CD1c-positive myeloid dendritic cell (primary cell): ENCODE data around the gene CDH22.
A peak's percentile ranks its signal among the peaks of the same experiment; 100 is the strongest.

ENCODE experiments used
- DNase-seq: peaks from one replicate; pipeline ENCODE4 v3.0.0-alpha.2; 2016; ENCODE audit errors: extremely low spot score

The CDH22 gene

DNA sequence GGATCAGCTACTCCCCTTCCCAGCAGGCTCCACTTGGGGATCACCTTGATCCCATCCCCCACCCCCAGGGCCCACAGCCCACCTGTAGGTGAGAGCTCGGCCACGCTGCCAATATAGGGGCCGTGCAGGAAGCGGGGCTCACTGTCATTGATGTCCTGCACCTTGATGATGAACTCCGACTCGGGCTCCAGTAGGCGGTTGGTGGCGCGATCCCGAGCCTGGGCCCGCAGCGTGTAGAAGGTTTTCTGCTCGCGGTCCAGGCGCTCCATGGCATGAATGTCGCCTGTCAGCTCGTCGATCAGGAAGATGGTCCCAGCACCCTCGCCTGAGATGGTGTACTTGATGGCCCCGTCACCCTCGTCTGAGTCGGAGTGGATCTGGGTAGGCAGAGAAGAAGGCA, 67.4 kb downstream of the CDH22 start:
- DNase-seq, result no peak

DNA sequence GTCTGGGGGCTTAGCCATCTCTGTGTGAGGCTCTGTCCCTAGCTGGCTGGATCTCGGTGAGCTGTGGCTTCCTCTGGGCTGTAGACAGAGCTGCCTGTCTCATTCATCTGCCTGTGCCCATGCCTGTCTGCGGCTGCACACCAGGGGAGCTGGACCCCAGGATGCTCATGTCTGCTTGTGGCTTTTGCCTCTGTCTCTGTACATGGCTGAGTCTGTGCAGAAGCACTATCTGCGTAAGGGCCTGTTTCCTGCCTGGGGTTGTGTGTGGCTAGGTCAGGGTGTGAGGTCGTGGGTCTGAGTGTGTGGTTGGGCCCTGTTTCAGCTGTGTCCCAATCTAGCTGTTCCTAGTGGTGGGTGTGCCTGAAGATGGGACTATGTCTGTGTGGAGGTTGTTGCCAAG, 68.2 kb downstream of the CDH22 start:
- no peak for DNase-seq

- no peak for DNase-seq
These were observed 70.6 kb downstream of the CDH22 start for GRCh38 chr20:46237736-46238135.

GRCh38 chr20:46237227-46237626, 71.1 kb downstream of the CDH22 start:
- DNase-seq, result no peak

- DNase-seq, result no peak
These were observed 73.2 kb downstream of the CDH22 start for GRCh38 chr20:46235077-46235476.

DNA sequence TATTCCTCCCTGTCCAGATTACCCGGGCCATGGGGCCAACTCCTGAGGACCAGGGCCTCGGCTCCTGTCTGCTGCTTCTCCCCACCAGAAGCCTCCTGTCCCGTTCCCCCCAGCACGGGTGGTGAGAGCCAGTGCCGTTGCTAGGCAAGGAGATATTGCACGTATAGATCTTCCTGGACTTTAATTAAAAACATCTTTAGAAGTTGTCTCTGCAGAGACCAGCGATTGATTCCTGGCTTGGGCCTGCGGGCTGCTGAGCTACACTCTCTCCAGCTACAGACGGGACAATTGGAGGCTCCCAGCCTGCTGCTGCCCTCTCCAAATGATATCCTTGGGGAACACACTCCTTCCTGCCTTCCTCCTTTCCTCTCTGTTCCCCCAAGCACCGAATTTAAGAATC, 74.6 kb downstream of the CDH22 start:
- no peak for DNase-seq

DNA sequence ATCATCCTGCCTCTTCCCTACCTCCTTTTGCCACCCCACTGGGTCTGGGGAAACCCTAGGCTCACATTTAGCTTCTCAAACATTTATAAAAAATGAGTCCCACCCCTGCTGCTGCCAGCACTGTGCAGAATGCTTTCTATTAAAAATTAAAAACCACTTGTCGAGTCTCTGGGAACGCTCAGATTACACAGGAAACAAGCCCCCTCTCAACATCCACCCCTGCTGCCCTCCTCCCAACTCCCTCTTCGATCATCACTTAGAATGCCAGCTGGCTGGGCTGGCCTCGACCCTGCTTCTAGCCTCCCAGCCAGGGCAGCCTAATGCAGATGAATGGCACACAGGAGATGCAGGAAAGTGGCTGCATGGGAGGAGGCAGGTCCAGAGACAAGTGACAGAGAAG, 75.8 kb downstream of the CDH22 start:
- no peak for DNase-seq

DNA sequence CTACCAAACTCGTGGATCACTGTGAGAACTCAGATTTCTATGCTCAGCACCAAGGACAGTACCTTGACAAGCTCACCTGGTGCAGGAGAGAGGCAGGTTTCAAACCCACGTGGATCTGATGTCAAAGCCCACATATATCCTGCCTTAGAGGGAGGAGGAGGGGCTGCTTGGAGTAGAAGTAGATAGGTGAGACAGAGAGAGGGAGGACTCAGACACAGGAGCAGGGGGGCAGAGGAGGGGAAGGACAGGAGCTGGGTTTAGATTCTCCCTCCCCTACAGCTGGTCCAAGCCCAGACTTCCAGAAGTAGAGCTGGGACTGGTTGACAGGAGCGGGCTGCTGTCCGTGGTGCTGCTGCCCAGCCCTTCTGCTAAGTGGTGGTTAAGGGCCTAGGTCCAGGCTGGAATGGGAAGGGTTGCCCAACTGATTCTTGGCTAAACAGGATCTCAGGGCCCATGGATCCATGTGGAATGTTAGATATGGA, 77.5 kb downstream of the CDH22 start:
- DNase-seq, result peak; percentile 22

DNA sequence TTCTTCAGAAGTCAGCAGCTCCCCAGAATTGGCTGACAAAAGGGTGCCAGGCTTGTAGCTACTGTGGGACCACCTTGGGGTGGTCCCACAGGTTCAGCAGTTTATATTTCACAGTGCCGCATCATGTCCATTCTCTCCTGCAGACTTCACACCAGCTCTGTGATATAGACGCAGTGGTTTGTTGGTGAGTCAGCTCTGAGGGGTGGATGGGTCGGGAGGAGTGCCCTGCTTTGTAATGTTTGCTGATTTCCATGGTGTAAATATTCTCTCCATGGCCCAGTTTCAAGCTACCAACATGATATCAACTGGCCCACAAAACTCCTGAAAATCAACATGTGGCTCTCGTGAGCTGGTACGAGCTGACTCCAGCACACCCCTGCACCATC, 78.2 kb downstream of the CDH22 start:
- DNase-seq, result no peak

GRCh38 chr20:46229478-46230105, 78.7 kb downstream of the CDH22 start:
- DNase-seq, result no peak

- peak; percentile 45 for DNase-seq
These were observed 79.6 kb downstream of the CDH22 start for GRCh38 chr20:46228670-46229069.

DNA sequence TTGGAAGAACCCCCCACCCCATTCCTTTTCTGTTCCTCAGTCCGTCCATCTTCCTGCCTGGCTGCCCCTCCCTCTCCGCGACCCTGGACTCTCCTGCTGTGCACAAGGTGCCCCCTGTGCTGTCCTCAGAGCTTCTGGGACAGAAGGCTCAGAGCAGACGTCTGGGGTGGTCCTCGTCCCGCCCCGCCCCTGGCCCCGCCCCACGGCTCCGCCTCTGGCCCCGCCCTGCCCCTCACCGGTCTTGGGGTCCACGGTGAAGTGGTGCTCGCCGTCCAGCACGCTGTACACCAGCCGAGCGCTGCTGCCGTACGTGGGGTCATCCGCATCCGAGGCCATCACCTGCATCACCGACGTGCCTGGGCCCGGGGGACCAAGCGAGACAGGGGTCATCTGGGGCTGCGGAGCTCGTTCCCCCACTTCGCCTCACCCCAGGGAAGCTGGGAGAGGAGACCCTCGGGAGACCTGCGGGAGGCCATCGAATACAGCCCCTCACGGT, 81.0 kb downstream of the CDH22 start:
- no peak for DNase-seq

- no peak for DNase-seq
These were observed 81.7 kb downstream of the CDH22 start for GRCh38 chr20:46226602-46227001.

DNA sequence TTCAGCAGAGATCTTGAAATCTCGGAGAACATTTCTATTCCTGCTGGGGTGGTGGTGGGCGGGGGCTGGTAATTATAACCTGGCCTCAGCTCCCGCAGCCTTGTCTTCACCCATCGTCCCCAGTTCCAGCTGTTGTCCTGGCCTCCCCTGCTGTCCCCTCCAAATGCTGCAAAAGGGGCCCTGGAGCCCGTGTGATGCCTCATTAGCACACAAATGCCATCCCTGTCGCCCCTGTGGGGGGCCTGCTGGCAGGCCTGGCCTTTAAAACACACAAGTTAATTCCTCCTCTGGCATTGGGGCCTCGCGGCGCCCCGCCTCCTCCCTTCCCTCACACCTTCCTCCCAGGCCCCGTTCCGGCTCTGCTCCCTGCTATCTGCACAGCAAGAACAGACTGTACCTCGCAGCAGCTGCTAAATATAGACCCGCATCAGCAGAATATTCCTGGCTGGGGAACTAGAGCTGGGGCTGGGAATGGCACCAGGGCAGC, 85.7 kb downstream of the CDH22 start:
- DNase-seq, result no peak

- no peak for DNase-seq
These were observed 87.0 kb downstream of the CDH22 start for GRCh38 chr20:46221256-46221833.

DNA sequence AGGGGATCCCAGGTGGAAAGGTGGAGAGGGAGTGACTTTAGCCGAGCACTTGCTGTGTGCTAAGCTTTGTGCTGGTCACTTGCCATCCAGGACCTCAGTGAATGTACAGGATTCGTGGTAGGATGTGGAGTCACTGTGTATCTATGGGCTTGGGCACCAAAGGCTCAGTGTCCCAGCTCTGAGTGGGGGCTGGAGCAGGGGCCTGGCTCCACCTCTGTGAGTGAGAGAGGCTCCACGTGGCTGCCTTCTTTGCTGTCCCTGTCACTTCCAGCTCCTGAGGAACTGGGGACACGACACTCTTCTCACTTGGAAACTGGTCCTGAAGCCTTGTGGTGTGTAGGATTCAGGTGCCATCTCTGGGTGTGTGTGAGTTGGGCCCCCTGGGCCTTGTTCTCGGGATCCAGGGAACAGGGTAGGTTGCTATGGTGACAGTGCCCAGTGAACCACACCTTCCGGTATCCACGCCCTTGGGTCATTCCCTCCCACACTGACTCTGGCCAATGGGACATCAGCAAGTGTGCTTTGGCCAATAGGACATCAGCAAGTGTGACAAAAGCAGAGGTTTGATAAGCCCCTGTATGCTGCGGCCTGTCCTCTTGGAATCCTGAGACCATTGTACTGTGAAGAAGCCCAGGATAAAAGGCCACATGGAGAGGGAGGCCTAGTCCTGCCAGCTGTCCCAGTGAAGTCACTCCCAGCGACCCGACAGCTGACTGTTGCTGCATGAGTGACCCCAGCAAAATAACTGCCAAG, 87.7 kb downstream of the CDH22 start:
- no peak for DNase-seq

GRCh38 chr20:46219920-46220319, 88.4 kb downstream of the CDH22 start:
- no peak for DNase-seq

DNA sequence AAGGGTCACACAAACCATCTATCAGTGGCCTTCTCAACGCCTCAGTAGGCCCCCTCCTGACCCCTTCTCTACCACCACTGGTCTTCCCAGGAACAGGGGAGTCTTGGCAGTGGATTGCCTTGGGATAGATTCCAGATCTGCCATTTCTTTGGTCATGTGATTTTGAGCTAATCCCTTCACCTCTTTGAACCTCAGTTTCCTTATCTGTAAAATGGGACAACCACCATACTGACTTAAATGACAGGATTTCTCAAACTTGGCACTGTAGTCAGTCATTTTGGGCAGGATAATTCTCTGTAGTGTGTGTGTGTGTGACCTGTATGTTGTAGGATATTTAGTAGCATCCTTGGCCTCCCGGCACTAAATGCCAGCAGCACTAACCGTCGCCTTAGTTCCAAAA, 89.1 kb downstream of the CDH22 start:
- no peak for DNase-seq

DNA sequence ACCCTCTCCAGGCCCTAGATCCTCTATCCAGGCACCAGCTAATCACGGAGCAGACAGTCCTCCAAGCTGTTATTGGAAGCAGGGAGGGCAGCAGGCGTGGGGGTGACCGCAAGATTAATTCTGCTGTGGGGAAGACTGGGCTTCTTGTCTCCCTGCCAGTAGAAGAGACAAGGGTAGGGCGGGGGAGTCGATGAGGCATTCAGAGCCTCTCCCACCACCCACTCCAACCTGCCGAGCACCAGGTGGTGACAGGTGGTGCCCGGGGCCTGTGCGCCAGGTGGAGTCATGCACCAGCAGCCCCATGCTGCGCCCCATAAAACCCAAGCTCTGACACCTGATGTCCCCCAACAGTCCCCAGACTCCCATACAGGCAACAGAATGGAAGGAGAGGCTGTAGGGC, 89.6 kb downstream of the CDH22 start:
- DNase-seq, result no peak

- no peak for DNase-seq
These were observed 90.7 kb downstream of the CDH22 start for GRCh38 chr20:46217583-46217982.

- no peak for DNase-seq
These were observed 91.4 kb downstream of the CDH22 start for GRCh38 chr20:46216770-46217464.
